Adipocyte (in vitro differentiated cells): ENCODE results near the gene FRMD4A.
A peak's percentile ranks its signal among the peaks of the same experiment; 100 is the strongest.

ENCODE experiments used
- DNase-seq: peaks from one replicate; pipeline ENCODE4 v3.0.0-alpha.2; 2015; ENCODE audit warnings: low read depth
- H3K27me3 ChIP-seq: replicated peaks from 2 replicates; pipeline ENCODE4 v1.7.0; 2013; ENCODE audit warnings: mild to moderate bottlenecking, low read length, moderate library complexity; ENCODE audit not compliant: control insufficient read depth, insufficient read depth
- H3K36me3 ChIP-seq: 2 replicates; pipeline ENCODE4 v1.7.0; 2013; ENCODE audit warnings: low read length, mild to moderate bottlenecking, moderate library complexity; ENCODE audit not compliant: control insufficient read depth, insufficient read depth, severe bottlenecking
- H3K4me1 ChIP-seq: 2 replicates; pipeline ENCODE4 v1.7.0; 2013; ENCODE audit warnings: mild to moderate bottlenecking, low read length, moderate library complexity; ENCODE audit not compliant: control insufficient read depth, insufficient read depth
- H3K4me3 ChIP-seq: 2 replicates; pipeline ENCODE4 v1.7.0; 2013; ENCODE audit warnings: mild to moderate bottlenecking, low read length, moderate library complexity
- H3K9ac ChIP-seq: 2 replicates; pipeline ENCODE4 v1.7.0; 2013; ENCODE audit warnings: mild to moderate bottlenecking, low read length, moderate library complexity
- H3K9me3 ChIP-seq: 2 replicates; pipeline ENCODE4 v1.7.0; 2013; ENCODE audit warnings: mild to moderate bottlenecking, low read length, moderate library complexity; ENCODE audit not compliant: control insufficient read depth

FRMD4A gene

DNA sequence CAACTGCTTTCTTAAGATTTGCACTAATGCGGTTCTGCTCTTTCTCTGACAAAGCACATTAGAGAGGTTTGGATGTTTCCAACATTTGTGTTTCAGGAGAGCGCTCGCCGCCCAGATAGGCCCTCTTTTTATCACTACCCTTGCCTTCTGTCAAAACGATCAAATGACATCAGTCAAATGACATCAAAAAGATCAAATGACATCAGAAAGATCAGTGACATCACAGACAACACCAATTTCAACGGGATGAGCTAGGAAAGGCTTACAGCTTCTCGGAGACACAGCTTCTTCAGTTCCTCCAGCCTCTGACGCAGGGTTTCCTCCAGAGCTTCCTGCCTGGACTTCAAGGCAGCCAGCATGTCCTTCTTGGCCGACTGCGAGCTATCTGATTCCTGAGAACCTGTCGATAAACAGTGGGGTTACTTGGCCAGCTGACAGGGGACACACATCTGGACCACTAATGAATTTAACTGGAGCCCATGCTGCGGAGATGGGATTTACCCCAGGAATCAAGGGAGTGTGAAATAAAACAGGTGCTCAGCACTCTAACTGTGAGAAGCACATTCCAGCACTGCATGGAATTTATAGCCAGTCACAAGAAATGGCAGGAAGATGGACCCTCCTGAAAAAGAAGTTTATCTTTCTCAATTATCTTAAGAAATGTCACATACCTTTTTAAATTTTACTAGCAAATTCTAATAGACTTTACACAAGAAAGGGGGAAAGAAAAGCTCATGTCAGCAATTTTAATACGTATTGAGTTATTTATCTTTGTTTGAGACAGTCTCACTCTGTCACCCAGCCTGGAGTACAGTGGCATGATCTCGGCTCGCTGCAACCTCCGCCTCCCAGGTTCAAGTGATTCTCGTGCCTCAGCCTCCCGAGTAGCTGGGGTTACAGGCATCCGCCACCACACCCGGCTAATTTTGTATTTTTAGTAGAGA is 655.8 kb downstream of the FRMD4A start:
- H3K36me3 ChIP-seq = peaks cover 67% of the 10 kb centered on the region
- no peaks in the 10 kb centered on the region for H3K4me1 ChIP-seq
- no peaks in the 10 kb centered on the region for H3K27me3 ChIP-seq
- no peak overlapping the region for H3K9ac ChIP-seq
- no peak overlapping the region for H3K4me3 ChIP-seq
- no peaks in the 10 kb centered on the region for H3K9me3 ChIP-seq
- DNase-seq = no peak

DNA sequence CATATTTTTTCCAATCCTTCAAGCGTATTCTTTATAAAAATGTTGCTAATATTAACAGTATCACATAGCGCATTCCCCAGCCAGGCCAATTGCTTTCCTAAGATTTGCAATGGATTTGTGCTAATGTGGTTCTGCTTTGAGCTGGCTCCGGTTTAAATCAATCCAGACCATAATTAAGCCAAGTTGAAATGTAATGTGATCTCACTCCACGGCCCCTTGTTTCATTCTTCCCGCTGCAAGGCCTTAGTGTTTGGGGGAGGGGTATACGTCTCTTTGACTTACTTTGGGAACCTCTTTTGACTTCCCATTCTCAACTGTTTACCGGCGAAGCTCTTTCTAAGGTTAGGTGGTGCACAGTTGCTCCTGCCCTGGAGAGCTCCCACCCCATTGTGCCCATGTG is 657.6 kb downstream of the FRMD4A start:
- H3K4me3 ChIP-seq = no peak overlapping the region
- no peaks in the 10 kb centered on the region for H3K4me1 ChIP-seq
- H3K27me3 ChIP-seq = no peaks in the 10 kb centered on the region
- DNase-seq = no peak
- no peak overlapping the region for H3K9ac ChIP-seq
- peaks cover 78% of the 10 kb centered on the region for H3K36me3 ChIP-seq
- H3K9me3 ChIP-seq = no peaks in the 10 kb centered on the region

DNA sequence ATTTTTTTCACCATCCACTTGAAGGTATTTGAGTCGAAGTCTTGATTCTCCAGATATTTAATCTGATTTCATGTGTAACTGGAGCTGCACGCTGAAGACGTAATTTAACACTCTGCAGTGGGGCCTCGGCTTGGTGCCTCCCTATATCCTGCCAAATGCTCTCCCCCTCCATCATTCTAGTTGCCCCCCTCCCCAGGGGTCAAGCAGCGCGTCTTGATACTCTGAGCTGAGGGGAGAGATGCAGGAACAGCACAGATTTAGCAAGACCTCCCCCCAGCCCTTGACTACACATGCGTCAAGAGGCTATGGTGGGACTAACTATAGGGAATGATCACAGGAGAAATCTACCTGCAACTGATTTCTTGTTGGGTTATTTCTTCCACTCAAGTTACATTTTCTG is 658.2 kb downstream of the FRMD4A start:
- DNase-seq = no peak
- Histone ChIP-seq H3K9ac (no peak overlapping the region), H3K36me3 (peaks cover 80% of the 10 kb centered on the region), H3K9me3 (no peaks in the 10 kb centered on the region), H3K4me1 (no peaks in the 10 kb centered on the region), H3K27me3 (no peaks in the 10 kb centered on the region), H3K4me3 (no peak overlapping the region)

DNA sequence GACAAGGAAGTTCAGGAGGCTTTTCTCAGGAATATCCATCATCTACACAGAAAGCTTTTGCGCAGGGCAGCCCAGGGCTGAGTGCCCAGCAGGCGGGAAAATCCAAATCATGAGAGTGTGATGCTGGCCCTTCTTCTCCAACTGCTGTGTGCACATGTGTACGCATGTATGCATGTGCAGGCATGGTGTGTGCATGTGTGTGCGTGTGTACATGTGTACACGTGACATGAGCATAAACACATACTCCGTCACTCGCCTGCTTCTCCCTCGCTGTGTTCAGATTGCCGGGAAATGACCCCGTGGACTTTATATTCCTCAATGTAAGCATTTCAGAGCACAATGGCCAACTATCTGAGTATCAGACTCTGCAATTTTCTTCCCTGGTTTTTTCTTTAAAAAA is 658.8 kb downstream of the FRMD4A start:
- H3K9ac ChIP-seq = no peak overlapping the region
- no peaks in the 10 kb centered on the region for H3K9me3 ChIP-seq
- no peaks in the 10 kb centered on the region for H3K4me1 ChIP-seq
- no peaks in the 10 kb centered on the region for H3K27me3 ChIP-seq
- no peak overlapping the region for H3K4me3 ChIP-seq
- no peak for DNase-seq
- peaks cover 76% of the 10 kb centered on the region for H3K36me3 ChIP-seq

DNA sequence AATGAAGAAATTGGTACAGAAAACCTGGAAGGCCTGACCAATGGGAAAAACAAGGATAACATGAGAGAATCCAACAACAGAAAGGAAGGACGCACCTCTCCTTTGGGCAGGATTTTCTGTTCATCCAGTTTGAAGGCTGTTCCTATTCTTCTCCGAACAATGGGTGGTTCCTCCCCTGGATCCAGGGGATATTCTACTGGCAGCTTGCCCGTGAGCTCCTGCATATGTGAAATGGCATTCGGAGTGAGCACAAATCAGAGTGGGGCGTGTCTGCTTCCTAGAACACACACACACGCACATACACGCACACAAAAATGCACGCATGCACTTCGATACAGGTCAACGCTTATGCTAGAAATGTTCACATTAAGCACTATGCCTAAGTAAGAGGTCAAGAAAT is 660.4 kb downstream of the FRMD4A start:
- no peak overlapping the region for H3K4me3 ChIP-seq
- DNase-seq = no peak
- H3K27me3 ChIP-seq = no peaks in the 10 kb centered on the region
- H3K9ac ChIP-seq = no peak overlapping the region
- no peaks in the 10 kb centered on the region for H3K9me3 ChIP-seq
- no peaks in the 10 kb centered on the region for H3K4me1 ChIP-seq
- H3K36me3 ChIP-seq = peaks cover 86% of the 10 kb centered on the region

DNA sequence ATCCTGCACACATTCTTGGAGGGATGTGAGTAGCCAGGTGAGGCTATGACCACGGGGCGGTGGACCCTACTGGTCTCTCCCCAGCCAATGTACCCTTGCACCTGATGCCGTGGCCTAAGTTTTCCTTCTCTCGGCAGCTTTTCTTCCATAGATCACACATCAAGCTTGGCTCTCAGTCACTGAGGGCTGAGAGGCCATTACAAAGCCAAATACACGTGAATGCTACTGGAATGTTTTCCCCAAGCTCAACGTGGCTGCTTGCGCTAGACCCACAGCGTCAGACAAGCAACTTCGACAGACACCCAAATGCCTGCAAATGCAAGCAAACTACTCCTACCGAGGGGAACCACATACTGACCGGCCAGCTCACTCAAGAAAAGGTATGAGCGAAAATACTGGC is 660.8 kb downstream of the FRMD4A start:
- Histone ChIP-seq H3K9ac (no peak overlapping the region), H3K36me3 (peaks cover 85% of the 10 kb centered on the region), H3K4me1 (no peaks in the 10 kb centered on the region), H3K27me3 (no peaks in the 10 kb centered on the region), H3K9me3 (no peaks in the 10 kb centered on the region), H3K4me3 (no peak overlapping the region)
- no peak for DNase-seq

DNA sequence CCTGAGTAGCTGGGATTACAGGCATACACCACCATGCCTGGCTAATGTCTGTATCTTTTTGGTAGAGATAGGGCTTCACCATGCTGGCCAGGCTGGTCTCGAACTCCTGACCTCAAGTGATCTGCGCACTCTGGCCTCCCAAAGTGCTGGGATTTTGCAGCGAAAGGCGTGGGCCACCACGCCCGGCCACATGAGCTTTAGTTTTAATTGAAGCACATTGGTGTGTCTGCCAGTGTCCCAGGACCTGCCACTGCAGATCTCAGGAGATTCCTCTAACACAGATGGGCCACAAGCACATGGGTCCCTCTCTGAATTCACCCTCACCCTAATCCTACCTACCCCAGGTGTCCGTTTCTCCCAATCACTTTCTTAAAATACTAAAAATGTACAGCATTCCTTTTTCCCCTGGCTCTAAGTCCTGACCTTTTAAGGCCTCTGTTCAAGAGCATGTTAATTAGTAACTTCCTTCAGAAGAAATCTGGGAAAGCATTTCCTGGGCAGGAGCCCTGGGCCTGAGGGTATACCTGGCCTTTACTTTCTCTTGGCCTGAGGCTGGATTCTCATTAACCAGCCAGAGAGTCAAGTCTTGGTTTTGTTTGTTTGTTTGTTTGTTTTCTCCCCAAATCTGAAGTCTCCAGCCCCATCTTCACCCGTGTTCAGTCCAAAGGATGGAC is 661.4 kb downstream of the FRMD4A start:
- Histone ChIP-seq H3K4me3 (no peak overlapping the region), H3K9ac (no peak overlapping the region), H3K27me3 (no peaks in the 10 kb centered on the region), H3K36me3 (peaks cover 83% of the 10 kb centered on the region), H3K9me3 (no peaks in the 10 kb centered on the region), H3K4me1 (no peaks in the 10 kb centered on the region)
- no peak for DNase-seq

DNA sequence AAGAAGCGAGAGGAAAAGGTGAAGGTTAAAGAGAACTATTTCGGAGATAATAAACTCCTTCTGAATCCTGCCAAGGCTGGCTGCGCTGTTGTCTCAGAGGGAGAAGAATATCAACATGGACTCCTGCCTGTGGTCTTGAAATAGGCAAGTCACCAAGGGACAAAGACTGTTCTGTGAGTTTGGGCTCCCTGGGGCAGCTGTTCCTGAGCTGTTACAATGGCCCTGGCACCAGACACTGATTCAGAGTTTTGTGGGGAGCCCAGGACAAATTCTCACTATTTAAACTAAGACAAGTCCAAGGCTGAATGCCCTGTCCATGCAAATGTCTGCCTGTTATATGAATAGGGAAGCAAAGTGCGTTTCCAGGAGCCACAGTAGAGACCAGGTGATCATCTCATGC is 662.6 kb downstream of the FRMD4A start:
- Histone ChIP-seq H3K36me3 (peaks cover 84% of the 10 kb centered on the region), H3K4me3 (no peak overlapping the region), H3K9me3 (no peaks in the 10 kb centered on the region), H3K27me3 (no peaks in the 10 kb centered on the region), H3K4me1 (no peaks in the 10 kb centered on the region), H3K9ac (no peak overlapping the region)
- DNase-seq = no peak

DNA sequence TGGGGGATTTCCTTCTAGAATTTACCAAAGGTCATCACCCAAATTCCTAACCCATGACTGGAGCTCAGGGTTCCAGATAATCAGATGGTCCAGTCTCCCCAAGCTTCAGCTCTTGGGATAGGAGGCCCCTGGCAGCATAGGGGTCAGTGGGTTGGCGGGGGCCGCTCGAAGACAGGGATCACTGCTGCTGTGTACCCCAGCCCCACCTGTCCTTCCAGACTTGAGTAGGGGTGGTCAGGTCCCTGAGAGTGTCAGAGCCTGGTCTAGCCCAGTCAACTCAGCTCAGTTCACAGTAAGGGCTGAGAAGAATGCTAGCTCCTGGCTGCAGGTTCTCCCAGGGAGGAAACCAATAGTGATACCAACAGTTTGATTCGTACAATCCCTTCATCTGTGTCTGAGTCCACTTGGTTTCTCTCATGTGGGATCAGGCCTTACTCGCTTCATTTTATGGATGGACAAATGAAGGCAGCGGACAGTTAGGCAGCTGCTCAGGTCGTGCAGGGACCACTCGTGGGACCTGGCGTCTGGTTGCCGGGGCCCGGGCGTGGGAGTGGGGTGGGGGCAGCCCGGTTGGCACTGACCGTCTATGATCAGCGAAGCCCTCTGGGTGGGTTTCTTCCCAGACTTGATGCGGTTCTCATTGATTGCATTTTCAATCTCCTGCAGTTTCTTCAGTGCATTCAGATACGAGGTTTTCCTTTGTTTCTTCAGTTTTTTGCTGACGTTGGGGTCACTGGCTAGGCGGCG is 665.0 kb downstream of the FRMD4A start:
- no peaks in the 10 kb centered on the region for H3K27me3 ChIP-seq
- H3K4me1 ChIP-seq = peaks cover 2% of the 10 kb centered on the region
- no peak overlapping the region for H3K4me3 ChIP-seq
- H3K36me3 ChIP-seq = peaks cover 91% of the 10 kb centered on the region
- no peak overlapping the region for H3K9ac ChIP-seq
- no peaks in the 10 kb centered on the region for H3K9me3 ChIP-seq
- DNase-seq = no peak

DNA sequence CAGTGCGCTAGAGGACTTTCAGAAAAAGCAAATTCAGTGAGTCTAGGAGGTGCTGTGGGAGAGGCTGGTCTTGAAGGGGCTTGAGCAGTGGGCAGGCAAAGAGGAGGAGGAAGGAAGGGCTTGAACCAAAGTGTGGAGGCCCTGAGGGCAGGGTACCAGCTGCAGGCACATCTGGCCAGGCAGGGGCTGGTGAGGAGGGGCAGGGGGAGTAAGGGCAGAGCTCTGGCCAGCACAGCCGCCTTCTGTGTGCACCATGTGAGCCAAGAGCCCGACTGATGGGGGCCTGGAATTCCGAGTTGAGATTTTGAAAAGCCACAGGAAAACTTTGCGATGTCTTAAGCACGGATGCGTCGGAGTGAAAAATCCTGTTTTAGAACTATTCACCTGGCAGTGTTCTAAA is 669.5 kb downstream of the FRMD4A start:
- Histone ChIP-seq H3K27me3 (no peaks in the 10 kb centered on the region), H3K4me1 (peaks cover 20% of the 10 kb centered on the region), H3K9ac (no peak overlapping the region), H3K4me3 (no peak overlapping the region), H3K9me3 (no peaks in the 10 kb centered on the region), H3K36me3 (peaks cover 82% of the 10 kb centered on the region)
- no peak for DNase-seq

DNA sequence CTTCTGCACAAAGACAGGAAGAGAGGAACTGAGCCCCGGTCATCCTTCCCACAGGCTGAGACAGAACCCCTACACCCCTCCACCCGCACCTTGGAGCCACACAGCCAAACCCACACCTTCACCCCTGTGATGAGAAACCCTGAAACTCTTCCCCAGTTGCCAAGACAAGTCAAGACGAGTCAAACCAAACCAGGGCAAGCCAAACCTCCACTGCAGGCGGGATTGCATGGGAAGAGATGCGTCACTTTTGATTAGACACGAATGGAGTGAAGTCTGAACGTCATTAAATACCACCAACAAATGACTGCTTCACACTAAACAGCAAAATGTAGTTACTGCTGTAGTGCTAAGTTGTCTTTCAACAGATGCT is 670.2 kb downstream of the FRMD4A start:
- peak; percentile 7 for DNase-seq
- no peaks in the 10 kb centered on the region for H3K27me3 ChIP-seq
- no peak overlapping the region for H3K9ac ChIP-seq

More for the DNA sequence above, 670.2 kb downstream of the FRMD4A start:
- Histone ChIP-seq H3K4me1 (peaks cover 20% of the 10 kb centered on the region), H3K9me3 (no peaks in the 10 kb centered on the region), H3K4me3 (no peak overlapping the region), H3K36me3 (peaks cover 82% of the 10 kb centered on the region)
